ENCODE measurements around the gene HDAC9. TPM values are rescaled to one million over a fixed set of nuclear protein-coding genes. Genes with fewer than 3 reads are reported as not detected.

Gene HDAC9
- total RNA-seq, 1 experiment from 2014 or later = 2.1 TPM

GRCh38 chr7:18473119-18473518, 22.4 kb upstream of the HDAC9 start:
- no peak for DNase-seq
- H3K27me3 ChIP-seq (ENCODE audit: control insufficient read depth, insufficient read depth, low read length) = no peaks in the 10 kb centered on the region
- no peaks in the 10 kb centered on the region for H3K36me3 ChIP-seq (replicated peaks; ENCODE audit: control insufficient read depth, insufficient read depth, low read length)
- H3K4me3 ChIP-seq (ENCODE audit: insufficient read depth, low read depth, low read length) = no peak overlapping the region

GRCh38 chr7:18474944-18475343, 20.6 kb upstream of the HDAC9 start:
- H3K4me3 ChIP-seq (ENCODE audit: insufficient read depth, low read depth, low read length) = no peak overlapping the region

GRCh38 chr7:18475488-18475887, 20.1 kb upstream of the HDAC9 start:
- no peaks in the 10 kb centered on the region for H3K27me3 ChIP-seq (ENCODE audit: control insufficient read depth, insufficient read depth, low read length)
- no peaks in the 10 kb centered on the region for H3K36me3 ChIP-seq (replicated peaks; ENCODE audit: control insufficient read depth, insufficient read depth, low read length)
- no peak for DNase-seq
- no peak overlapping the region for H3K4me3 ChIP-seq (ENCODE audit: insufficient read depth, low read depth, low read length)

More at GRCh38 chr7:18474944-18475343, 20.6 kb upstream of the HDAC9 start:
- no peak for DNase-seq
- no peaks in the 10 kb centered on the region for H3K36me3 ChIP-seq (replicated peaks; ENCODE audit: control insufficient read depth, insufficient read depth, low read length)
- H3K27me3 ChIP-seq (ENCODE audit: control insufficient read depth, insufficient read depth, low read length) = no peaks in the 10 kb centered on the region

DNA sequence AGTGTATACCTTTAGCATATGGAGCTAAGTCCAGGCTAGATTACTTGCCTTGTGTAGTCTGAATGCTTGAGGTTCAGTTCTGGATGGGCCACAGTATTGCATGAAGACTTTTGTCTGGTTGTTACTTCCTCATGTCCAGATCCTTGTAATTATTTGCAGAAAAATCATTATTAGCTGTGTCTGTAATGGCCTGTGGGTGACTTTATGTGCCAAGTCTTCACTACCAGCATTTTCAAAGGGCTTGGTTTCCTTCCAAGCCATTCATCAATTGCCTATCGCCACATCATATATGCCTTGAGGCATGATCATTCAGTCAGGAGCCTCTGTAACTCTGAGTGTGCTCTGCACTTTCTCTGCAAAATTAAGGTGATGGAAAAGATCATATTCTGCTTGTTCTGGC, 13.8 kb upstream of the HDAC9 start:
- Histone ChIP-seq H3K27me3 (ENCODE audit: control insufficient read depth, insufficient read depth, low read length) (no peaks in the 10 kb centered on the region), H3K4me3 (ENCODE audit: insufficient read depth, low read depth, low read length) (no peak overlapping the region), H3K36me3 (replicated peaks; ENCODE audit: control insufficient read depth, insufficient read depth, low read length) (no peaks in the 10 kb centered on the region)
- no peak for DNase-seq

GRCh38 chr7:18488049-18488448, 7.5 kb upstream of the HDAC9 start:
- Histone ChIP-seq H3K4me3 (ENCODE audit: insufficient read depth, low read depth, low read length) (no peak overlapping the region), H3K27me3 (ENCODE audit: control insufficient read depth, insufficient read depth, low read length) (no peaks in the 10 kb centered on the region), H3K36me3 (replicated peaks; ENCODE audit: control insufficient read depth, insufficient read depth, low read length) (no peaks in the 10 kb centered on the region)
- no peak for DNase-seq

GRCh38 chr7:18489624-18490023, 5.9 kb upstream of the HDAC9 start:
- Histone ChIP-seq H3K4me3 (ENCODE audit: insufficient read depth, low read depth, low read length) (no peak overlapping the region), H3K27me3 (ENCODE audit: control insufficient read depth, insufficient read depth, low read length) (no peaks in the 10 kb centered on the region), H3K36me3 (replicated peaks; ENCODE audit: control insufficient read depth, insufficient read depth, low read length) (no peaks in the 10 kb centered on the region)
- no peak for DNase-seq

DNA sequence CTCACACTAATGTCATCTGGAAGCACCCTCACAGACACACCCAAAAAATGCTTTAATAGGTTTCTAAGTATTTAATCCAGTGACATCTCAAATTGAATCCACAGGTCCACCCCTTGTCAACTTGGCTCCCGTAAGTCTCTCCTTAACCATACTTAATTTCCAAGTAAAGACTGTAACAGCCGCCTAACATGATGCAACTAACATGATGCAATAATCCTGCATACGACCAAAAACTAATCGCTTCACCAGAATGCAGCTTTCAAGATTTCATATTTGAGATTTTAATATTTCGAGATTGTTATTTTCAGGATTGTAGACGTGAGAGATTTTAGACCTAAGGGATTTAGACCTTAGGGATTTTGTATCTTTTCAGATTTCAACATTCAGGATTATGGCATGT, 3.7 kb upstream of the HDAC9 start:
- DNase-seq = no peak
- H3K27me3 ChIP-seq (ENCODE audit: control insufficient read depth, insufficient read depth, low read length) = no peaks in the 10 kb centered on the region
- no peaks in the 10 kb centered on the region for H3K36me3 ChIP-seq (replicated peaks; ENCODE audit: control insufficient read depth, insufficient read depth, low read length)
- H3K4me3 ChIP-seq (ENCODE audit: insufficient read depth, low read depth, low read length) = no peak overlapping the region

GRCh38 chr7:18494406-18494805, 1.1 kb upstream of the HDAC9 start:
- no peak for DNase-seq
- H3K4me3 ChIP-seq (ENCODE audit: insufficient read depth, low read depth, low read length) = no peak overlapping the region
- no peaks in the 10 kb centered on the region for H3K36me3 ChIP-seq (replicated peaks; ENCODE audit: control insufficient read depth, insufficient read depth, low read length)
- H3K27me3 ChIP-seq (ENCODE audit: control insufficient read depth, insufficient read depth, low read length) = no peaks in the 10 kb centered on the region

DNA sequence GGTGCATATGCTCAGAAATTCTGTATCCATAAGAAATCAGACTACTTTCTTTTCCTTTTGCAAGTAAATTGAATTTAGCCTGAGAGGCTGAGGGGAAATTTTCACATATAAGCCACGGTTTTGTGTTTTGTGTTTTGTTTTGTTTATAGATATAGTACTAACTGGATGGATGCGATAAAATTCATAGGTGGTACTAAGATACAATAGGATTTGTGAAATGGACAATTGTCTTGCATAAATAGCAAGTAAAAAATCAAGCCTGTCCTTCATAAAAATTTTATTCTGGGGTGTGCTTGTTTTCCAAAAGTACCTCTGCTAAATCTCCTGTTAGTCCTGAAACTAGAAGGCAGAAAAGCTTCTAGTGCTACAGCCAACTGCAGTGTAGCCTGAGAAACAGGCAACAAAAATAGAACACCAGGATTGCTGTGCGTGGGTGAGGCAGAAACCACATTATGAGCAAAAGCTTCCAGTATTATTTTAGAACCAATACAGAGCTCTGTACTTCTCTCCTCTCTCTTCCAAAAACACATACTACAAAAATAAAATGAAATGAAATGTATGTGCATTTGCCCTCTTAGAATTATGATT, 634 bp upstream of the HDAC9 start:
- H3K27me3 ChIP-seq (ENCODE audit: control insufficient read depth, insufficient read depth, low read length) = no peaks in the 10 kb centered on the region
- H3K36me3 ChIP-seq (replicated peaks; ENCODE audit: control insufficient read depth, insufficient read depth, low read length) = no peaks in the 10 kb centered on the region
- DNase-seq = no peak
- no peak overlapping the region for H3K4me3 ChIP-seq (ENCODE audit: insufficient read depth, low read depth, low read length)

- DNase-seq = no peak
- H3K27me3 ChIP-seq (ENCODE audit: control insufficient read depth, insufficient read depth, low read length) = no peaks in the 10 kb centered on the region
- no peaks in the 10 kb centered on the region for H3K36me3 ChIP-seq (replicated peaks; ENCODE audit: control insufficient read depth, insufficient read depth, low read length)
- H3K4me3 ChIP-seq (ENCODE audit: insufficient read depth, low read depth, low read length) = peak overlapping the region; percentile 33
Measured at GRCh38 chr7:18496341-18496700, 772 bp downstream of the HDAC9 start.

DNA sequence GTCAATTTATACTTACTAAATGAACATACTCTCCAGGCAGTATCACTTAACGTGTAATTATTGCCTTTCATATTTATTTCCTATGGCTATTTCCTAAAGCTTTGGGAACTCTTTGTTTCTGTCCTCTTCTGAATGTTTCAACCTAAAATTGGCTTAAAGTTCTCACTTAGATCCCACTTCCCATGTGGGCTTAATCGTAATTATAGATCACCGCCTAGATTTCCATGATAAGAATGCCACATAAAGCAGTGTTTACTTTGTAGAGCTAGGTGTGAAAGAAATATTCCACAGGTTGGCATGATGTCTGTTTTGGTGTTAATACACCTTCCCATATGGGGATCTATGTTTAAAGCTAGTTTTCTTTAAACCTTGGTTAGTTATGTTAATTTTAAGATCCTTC, 1.5 kb downstream of the HDAC9 start:
- DNase-seq = no peak
- Histone ChIP-seq H3K27me3 (ENCODE audit: control insufficient read depth, insufficient read depth, low read length) (no peaks in the 10 kb centered on the region), H3K4me3 (ENCODE audit: insufficient read depth, low read depth, low read length) (no peak overlapping the region), H3K36me3 (replicated peaks; ENCODE audit: control insufficient read depth, insufficient read depth, low read length) (no peaks in the 10 kb centered on the region)

DNA sequence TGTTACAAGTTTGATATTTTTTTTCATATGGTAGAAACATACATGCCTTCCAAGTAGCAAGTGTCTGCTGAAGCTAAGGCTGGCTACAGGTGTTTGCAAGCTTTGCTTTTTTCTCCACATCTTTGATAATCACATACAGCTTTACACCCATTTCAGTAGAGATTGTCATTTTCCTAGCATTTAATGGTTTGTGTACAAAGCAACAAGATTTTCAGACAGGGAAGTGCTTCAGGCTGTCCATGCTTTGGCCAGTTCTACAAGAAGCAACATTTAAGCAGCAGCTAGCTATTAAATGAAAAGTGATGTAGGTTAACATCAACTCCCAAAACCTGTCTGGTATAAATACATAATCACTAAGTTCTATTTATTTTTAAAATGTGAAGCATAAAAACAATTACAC, 2.3 kb downstream of the HDAC9 start:
- DNase-seq = no peak
- H3K36me3 ChIP-seq (replicated peaks; ENCODE audit: control insufficient read depth, insufficient read depth, low read length) = no peaks in the 10 kb centered on the region
- H3K27me3 ChIP-seq (ENCODE audit: control insufficient read depth, insufficient read depth, low read length) = no peaks in the 10 kb centered on the region
- no peak overlapping the region for H3K4me3 ChIP-seq (ENCODE audit: insufficient read depth, low read depth, low read length)

- no peak for DNase-seq
- Histone ChIP-seq H3K4me3 (ENCODE audit: insufficient read depth, low read depth, low read length) (no peak overlapping the region), H3K27me3 (ENCODE audit: control insufficient read depth, insufficient read depth, low read length) (no peaks in the 10 kb centered on the region), H3K36me3 (replicated peaks; ENCODE audit: control insufficient read depth, insufficient read depth, low read length) (no peaks in the 10 kb centered on the region)
Measured at GRCh38 chr7:18498341-18498740, 2.8 kb downstream of the HDAC9 start.

DNA sequence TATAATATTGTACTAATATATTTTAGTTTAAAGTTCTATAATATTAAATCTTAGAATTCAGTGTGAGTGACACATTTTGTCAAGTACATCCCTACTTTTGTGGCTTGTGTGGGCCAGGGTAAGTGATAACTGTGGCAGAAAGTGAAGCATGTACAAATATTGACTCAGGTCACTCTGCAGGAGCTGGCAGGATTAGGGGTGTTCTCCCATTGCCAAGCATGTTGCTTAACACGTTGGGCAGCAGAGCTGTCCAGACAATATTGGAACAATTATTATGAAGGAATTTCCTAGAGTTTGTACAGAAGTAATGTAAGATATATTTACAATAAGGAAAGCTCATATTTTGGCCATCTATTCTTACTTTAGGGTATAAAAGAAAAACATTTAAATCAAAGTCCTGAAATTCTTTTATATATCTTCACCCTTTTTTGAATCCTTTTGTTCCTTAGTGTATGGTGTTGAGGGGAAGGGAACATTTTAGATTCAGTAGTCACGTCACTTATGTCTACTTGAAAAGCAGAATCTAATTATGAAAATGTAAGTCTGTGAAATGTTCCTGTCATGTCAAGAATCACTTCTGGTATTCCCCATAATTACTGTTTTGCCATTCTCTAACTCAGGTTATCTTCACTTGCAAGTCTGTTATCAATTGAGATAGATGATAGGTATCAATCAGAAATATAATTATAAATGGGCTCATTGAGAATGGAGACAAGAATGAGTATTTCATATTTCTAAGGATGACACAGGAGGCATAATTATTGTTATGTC, 4.0 kb downstream of the HDAC9 start:
- Histone ChIP-seq H3K36me3 (replicated peaks; ENCODE audit: control insufficient read depth, insufficient read depth, low read length) (no peaks in the 10 kb centered on the region), H3K27me3 (ENCODE audit: control insufficient read depth, insufficient read depth, low read length) (no peaks in the 10 kb centered on the region), H3K4me3 (ENCODE audit: insufficient read depth, low read depth, low read length) (no peak overlapping the region)
- DNase-seq = no peak

GRCh38 chr7:18503126-18503866, 7.7 kb downstream of the HDAC9 start:
- Histone ChIP-seq H3K27me3 (ENCODE audit: control insufficient read depth, insufficient read depth, low read length) (no peaks in the 10 kb centered on the region), H3K36me3 (replicated peaks; ENCODE audit: control insufficient read depth, insufficient read depth, low read length) (no peaks in the 10 kb centered on the region), H3K4me3 (ENCODE audit: insufficient read depth, low read depth, low read length) (no peak overlapping the region)
- no peak for DNase-seq
